HG03103 (cell line): ENCODE data around the gene NTN1.

ENCODE experiments used
- ATAC-seq: cut with Tn5 transposase; IDR thresholded peaks from one replicate; pipeline ENCODE4 v1.9.1; 2021; ENCODE audit warnings: low read depth; ENCODE audit not compliant: unreplicated experiment

The NTN1 gene

GRCh38 chr17:9228408-9229159, 207.3 kb downstream of the NTN1 start:
- ATAC-seq: no peak

DNA sequence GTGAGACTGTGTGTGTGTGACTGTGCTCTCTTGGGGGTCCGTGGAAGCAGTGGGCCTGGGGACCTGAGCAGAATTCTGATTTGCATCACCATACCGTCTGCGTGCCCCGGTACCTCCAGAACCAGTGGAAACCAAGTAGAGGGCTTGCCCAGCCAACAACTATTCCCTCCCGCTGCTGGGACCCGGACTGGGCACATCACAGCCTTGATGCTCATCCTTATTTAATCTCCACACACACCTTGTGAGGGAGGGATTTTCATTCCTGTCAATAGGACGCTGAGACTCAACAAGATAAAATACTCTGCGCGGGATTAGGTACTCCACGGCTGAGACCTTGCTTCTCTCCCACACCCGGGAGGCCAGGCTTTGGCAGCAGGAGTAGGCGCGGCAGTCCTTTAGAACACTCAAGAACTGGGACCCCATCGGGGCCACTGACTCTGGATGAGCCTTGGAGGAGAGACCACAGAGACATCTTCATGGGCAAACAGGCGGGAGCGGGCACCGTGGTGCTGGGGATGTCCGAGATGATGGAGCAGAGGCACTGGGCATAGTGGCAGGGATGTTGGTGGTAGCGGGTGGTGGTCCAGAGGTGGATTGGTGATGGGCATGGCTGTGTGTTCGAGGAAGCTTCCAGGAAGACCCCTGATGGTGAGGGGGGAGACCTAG, 208.0 kb downstream of the NTN1 start:
- no peak for ATAC-seq

GRCh38 chr17:9229826-9230201, 208.5 kb downstream of the NTN1 start:
- ATAC-seq: no peak

GRCh38 chr17:9230346-9230745, 209.0 kb downstream of the NTN1 start:
- no peak for ATAC-seq

GRCh38 chr17:9230861-9231260, 209.6 kb downstream of the NTN1 start:
- no peak for ATAC-seq

DNA sequence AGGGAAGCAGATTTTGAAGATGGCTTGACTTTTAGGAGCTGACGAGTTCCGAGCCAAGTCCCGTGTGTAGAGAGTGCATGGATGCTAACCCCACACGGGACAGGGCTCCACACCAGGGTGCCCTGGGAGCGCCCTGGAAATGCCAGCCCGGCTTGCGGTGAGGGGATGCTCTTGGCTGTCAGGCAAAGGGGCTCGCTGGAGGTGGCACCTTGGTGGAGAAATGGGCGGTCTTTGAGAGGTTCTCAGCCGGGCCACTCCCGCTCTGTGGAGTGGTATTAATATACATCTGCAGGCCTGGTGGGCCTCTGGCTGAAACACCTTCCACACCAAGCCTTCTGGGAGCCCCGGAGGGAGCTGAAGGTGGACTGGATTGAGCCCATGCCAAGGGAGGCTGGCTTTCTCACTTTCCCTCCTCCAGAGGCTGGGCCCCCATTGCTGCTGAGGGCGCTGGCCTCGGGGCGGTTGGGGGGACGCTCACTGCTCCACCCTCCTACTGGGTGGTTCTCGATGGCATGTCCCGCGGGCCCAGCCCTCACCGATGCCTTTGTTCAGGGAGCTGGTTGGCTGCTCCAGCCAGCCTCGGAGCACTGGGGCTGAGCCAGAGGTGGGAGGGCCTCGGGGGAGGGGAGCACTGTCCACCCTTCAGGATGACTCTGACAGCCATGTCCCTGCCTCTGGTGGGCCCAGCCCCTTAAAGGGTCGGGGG, 210.3 kb downstream of the NTN1 start:
- no peak for ATAC-seq

DNA sequence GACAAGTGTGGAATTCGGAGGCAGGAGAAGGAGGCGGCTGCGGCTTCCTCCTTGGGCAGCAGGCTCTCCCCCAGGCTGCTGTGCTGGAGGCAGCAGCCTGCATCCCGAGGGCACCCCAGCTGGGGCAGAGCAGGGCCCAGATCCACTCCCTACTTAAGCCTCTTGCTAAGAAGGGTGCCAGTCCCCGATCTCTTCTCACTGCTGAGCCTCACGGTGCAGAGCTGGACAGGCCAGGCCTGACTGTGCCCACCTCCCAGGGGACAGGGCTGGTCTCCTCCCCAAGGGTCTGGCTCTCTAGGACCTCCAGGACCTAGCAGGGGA, 210.8 kb downstream of the NTN1 start:
- ATAC-seq: no peak

GRCh38 chr17:9232591-9233270, 211.4 kb downstream of the NTN1 start:
- no peak for ATAC-seq

DNA sequence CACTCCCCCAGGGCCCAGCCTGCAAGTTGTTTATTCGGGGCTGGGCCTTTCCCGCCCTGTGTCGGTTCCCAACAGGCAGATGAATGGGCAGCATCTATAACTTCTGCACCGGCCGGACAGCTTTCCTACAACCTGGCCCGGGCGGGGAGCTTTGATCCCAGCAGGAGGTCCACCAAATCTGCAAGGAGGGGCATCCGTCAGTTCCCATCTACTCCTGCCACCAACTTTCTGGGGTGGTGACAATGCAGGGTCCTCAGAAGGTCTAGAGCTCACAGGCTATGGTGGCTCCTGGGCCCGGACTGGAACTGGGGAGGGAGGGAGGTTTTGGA, 211.9 kb downstream of the NTN1 start:
- ATAC-seq: no peak

GRCh38 chr17:9233761-9234160, 212.5 kb downstream of the NTN1 start:
- ATAC-seq: no peak

GRCh38 chr17:9234389-9234945, 213.2 kb downstream of the NTN1 start:
- no peak for ATAC-seq

- no peak for ATAC-seq
Observed at GRCh38 chr17:9235346-9235745, 214.0 kb downstream of the NTN1 start.

DNA sequence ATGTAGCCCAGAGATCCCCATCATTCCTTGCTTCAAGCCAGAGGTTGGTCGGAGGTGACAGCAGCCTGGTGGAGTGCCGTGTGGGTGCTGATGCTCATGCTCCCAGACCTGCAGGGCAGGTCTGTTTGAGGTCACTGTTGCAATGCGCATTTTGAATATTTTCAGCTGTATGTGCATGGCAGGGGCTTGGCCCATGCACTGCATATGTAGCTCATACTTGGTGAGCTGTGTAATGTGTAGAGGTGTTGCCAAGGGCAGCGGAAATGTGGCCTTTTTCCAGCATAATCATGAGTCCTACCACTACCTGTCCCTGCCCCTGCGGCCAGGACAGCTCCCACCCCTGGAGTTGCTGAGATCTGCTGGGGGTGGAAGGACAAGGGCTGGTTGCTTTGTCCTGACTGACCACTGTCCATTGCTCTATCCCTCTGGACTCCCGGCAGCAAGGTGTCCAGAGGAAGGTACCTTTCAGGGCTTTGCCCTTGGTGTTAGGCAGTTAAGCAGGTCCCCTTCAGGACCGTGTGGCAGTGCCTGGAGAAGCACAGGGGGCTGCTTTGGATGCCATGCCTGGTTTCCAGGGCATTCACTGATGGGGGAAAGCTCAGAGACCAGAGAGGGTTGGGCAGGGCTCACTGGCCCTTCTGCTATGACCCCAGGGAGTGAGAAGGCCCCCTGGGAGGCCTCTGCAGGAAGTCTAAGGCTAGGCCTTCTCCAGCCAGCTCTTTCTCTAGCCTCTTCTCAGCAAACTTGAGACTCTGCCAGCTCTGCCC, 215.2 kb downstream of the NTN1 start:
- no peak for ATAC-seq

DNA sequence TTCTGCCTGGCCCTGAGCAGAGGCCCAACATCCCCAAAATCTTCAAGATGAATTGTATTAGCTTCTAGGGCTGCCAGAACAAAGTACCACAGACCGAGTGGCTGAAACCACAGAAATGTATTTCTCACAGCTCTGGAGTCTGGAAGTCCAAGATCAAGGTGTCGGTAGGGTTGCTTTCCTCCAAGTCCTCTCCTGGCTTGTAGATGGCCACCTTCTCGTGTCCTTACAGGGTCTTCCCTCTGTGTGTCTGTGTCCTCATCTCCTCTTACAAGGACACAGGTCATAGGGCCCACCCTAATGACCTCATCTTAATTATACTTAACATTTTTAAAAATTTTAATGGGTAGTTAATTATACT, 215.7 kb downstream of the NTN1 start:
- no peak for ATAC-seq

GRCh38 chr17:9237661-9238301, 216.5 kb downstream of the NTN1 start:
- ATAC-seq: no peak

DNA sequence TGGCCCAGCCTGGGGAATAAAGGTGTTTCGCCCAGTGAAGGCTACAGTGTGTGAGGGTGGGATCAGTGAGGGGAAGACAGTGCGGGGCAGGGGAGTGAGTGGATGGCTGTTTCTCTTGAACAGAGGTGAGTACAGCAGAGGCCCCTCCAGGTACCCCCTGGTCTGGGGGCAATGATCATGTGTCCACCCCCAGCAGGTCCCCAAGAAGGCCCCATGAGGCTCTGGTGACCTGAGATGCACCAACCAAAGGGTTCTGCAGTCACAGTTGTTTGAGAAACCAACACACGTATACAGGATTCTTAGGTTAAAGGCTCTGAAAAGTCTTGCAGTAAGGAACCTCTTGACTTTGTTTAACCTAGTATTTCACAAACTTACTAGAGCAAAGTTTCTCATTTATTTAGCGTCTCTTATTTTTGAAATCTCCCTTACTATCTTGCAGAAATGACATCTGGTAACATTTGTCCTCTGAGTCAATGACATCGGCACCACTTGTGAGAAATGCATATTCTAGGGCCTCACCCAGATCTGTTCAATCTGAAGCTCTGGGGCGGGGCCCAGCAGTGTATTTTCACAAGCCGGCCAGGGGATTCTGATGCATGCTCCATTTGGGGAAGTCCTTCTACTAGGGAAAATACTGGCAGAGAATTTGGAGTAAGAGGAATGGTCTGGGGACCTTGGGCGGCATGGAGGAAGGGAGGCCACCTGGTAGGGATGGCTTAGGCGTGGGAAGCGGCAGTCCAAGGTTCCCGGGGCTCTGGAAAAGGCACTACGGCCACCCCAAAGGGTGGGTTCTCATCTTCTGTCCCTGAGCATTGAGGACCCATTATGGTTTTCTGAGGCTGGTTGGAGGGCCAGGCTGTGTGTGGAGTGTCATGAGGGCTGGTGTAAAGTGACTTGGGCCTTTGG, 217.3 kb downstream of the NTN1 start:
- ATAC-seq: no peak

- no peak for ATAC-seq
Observed at GRCh38 chr17:9239246-9239792, 218.0 kb downstream of the NTN1 start.

DNA sequence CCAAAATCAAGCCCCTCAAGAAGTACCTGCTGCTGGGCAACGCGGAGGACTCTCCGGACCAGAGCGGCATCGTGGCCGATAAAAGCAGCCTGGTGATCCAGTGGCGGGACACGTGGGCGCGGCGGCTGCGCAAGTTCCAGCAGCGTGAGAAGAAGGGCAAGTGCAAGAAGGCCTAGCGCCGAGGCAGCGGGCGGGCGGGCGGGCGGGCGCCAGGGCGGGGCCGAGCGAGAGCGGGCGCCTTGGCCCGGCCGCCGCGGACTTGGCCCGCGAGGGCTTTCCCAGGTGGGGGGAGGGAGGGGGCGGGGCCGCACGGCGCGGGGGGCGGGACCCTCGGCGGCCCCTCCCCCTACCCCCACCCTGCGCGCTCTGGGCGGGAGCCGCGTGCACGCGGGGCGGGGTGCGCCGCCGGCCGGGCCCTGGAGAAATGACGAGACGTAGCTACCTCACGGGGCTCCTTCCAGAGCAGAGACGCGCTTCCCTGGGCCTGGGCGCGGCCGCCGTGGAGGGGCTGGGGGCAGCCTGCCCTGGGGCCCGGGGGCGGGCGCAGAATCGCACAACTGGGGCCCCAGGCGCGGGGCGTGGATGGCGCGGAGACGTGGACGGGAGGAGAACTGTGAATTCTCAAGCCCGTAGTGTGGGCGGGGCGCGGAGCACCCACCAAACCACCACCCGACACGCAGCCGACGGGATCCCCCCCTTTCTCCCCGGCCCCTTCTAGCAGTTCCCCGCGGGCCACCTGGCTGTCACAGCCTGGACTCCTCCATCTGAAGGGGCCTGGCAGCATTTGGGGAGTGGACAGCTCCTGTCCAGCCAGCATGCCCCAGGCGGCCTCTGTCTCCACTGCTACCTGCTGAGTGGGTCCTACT, 218.7 kb downstream of the NTN1 start:
- ATAC-seq: no peak
